CD4-positive, alpha-beta T cell (primary cell): ENCODE results near the gene TMEM33. TPM values are rescaled to one million over a fixed set of nuclear protein-coding genes. Genes with fewer than 3 reads are reported as not detected.

Experiments used
- ATAC-seq: fragments of 200-7000 bp; cut with Tn5 transposase; one replicate; pipeline ENCODE4 v1.10.0; 2022; ENCODE audit warnings: mild to moderate bottlenecking; ENCODE audit not compliant: poor library complexity
- CTCF ChIA-PET: fragments of 350-600 bp; sonication (Branson Sonifier 250); formaldehyde crosslinking; loops from one replicate; lab custom pipeline; 2021; ENCODE audit warnings: antibody characterized with exemption, inconsistent platforms; lab: Charles Lee
- POLR2A ChIA-PET: fragments of 350-600 bp; sonication (Branson Sonifier 250); formaldehyde crosslinking; loops from one replicate; lab custom pipeline; 2021; ENCODE audit warnings: antibody characterized with exemption, inconsistent platforms; lab: Charles Lee
- DNase-seq, 14 experiments: peaks; one replicate each; pipeline ENCODE4 v3.0.0-alpha.2; 2013 to 2020; ENCODE audit warnings: mixed read lengths in 2 of 14
- H3K27ac ChIP-seq, 2 donors: one replicate each; pipeline versions ENCODE4 v1.5.1 to v1.7.0; 2013; ENCODE audit warnings: low read length in 2 of 2, low read depth in 1 of 2, mild to moderate bottlenecking in 1 of 2
- H3K27me3 ChIP-seq, 2 experiments: 1 replicate in 1 of 2; 2 replicates in 1 of 2; pipeline versions ENCODE4 v1.6.1 to v1.7.0; 2013; ENCODE audit warnings: low read length in 2 of 2, control low read depth in 1 of 2, mild to moderate bottlenecking in 1 of 2, moderate library complexity in 1 of 2; ENCODE audit not compliant: insufficient read depth in 2 of 2, control insufficient read depth in 1 of 2
- H3K36me3 ChIP-seq: one replicate; pipeline ENCODE4 v1.6.1; 2013; ENCODE audit warnings: low read length, control low read depth; ENCODE audit not compliant: insufficient read depth
- H3K4me1 ChIP-seq: one replicate; pipeline ENCODE4 v1.6.1; 2013; ENCODE audit warnings: low read length, control low read depth; ENCODE audit not compliant: insufficient read depth
- H3K4me3 ChIP-seq: one replicate; pipeline ENCODE4 v1.5.1; 2013; ENCODE audit warnings: mild to moderate bottlenecking, low read length, moderate library complexity
- H3K9me3 ChIP-seq, 2 experiments: 1 replicate in 1 of 2; 2 replicates in 1 of 2; pipeline versions ENCODE4 v1.6.1 to v1.7.0; 2013; ENCODE audit warnings: low read length in 2 of 2, mild to moderate bottlenecking in 2 of 2, control low read depth in 1 of 2, moderate library complexity in 1 of 2; ENCODE audit not compliant: control insufficient read depth in 1 of 2, insufficient read depth in 1 of 2
- H3K27ac Mint-ChIP-seq: one replicate; pipeline ENCODE4 v1.8.0; 2020; ENCODE audit warnings: mixed read lengths
- H3K27me3 Mint-ChIP-seq: one replicate; pipeline ENCODE4 v1.8.0; 2021; ENCODE audit warnings: mixed read lengths
- H3K36me3 Mint-ChIP-seq: one replicate; pipeline ENCODE4 v1.8.0; 2021; ENCODE audit warnings: low read depth, mixed read lengths
- H3K4me1 Mint-ChIP-seq: one replicate; pipeline ENCODE4 v1.8.0; 2021; ENCODE audit warnings: low read depth, mixed read lengths
- H3K4me3 Mint-ChIP-seq: one replicate; pipeline ENCODE4 v1.8.0; 2020; ENCODE audit warnings: mild to moderate bottlenecking, mixed read lengths
- H3K9me3 Mint-ChIP-seq: one replicate; pipeline ENCODE4 v1.8.0; 2020; ENCODE audit warnings: mixed read lengths
- intact Hi-C, 2 experiments: fragments of 100-400 bp; cut with DNase I in 1 of 2; cut with micrococcal nuclease in 1 of 2; formaldehyde crosslinking; loops; one replicate each; pipeline versions ENCODE4 v1.15.1 to v1.9.0; 2023 to 2025; cut with DNase I, micrococcal nuclease
- total RNA-seq, 174 experiments: library from RNA in 2 of 174; stranded (reverse) in 2 of 174; gene quantifications; one replicate each; pipeline ENCODE4 v1.2.3 and lab custom pipeline; 2021 to 2026
- TF ChIP-seq, protein P1 (sequence below): fragments of 200-600 bp; IDR thresholded peaks from one replicate; pipeline ENCODE4 v1.8.0; 2022; ENCODE audit warnings: antibody characterized with exemption, mild to moderate bottlenecking

TMEM33 gene
- total RNA-seq, 2 experiments from 2014 or later, result 18.0 to 19.7 TPM

DNA sequence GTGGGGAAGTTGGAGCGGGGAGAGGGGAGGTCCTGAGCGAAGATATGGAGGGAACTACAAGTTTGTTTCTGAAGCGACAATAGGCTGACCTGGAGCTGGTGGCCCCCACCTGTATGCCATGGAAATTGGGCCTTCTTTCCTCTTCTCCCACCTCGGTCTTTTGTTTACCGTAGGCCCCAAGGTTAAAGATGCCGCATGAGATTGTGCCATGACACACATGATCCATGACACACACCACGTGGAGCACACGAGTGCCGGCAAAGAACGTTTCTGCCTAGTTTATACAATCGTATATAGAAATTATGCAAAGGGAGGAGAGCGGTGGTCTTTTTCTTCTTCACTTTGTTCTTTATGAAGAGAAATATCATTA, 408 bp downstream of the TMEM33 start:
- POLR2A ChIA-PET, result interaction anchor here (1.6 to 2.0 kb wide), 2 partner anchors 12 to 54 kb away, joined by 3 to 8 read pairs; partner anchors contain the start of gene SLC30A9
- intact Hi-C loops, result loop anchor here (1.0 to 10.0 kb wide), 3 partner anchors 55 to 719 kb away; partner anchors contain the start of genes SLC30A9 (in 2 of the 2) and ATP8A1 (in 1 of the 2)
- Mint-ChIP-seq H3K4me3 (peak overlapping the region; percentile 94), H3K27me3 (no peaks in the 10 kb centered on the region), H3K9me3 (no peaks in the 10 kb centered on the region), H3K4me1 (peaks cover 56% of the 10 kb centered on the region), H3K27ac (peak overlapping the region; percentile 86), H3K36me3 (peaks cover 42% of the 10 kb centered on the region)
- TF ChIP-seq, protein P1, sequence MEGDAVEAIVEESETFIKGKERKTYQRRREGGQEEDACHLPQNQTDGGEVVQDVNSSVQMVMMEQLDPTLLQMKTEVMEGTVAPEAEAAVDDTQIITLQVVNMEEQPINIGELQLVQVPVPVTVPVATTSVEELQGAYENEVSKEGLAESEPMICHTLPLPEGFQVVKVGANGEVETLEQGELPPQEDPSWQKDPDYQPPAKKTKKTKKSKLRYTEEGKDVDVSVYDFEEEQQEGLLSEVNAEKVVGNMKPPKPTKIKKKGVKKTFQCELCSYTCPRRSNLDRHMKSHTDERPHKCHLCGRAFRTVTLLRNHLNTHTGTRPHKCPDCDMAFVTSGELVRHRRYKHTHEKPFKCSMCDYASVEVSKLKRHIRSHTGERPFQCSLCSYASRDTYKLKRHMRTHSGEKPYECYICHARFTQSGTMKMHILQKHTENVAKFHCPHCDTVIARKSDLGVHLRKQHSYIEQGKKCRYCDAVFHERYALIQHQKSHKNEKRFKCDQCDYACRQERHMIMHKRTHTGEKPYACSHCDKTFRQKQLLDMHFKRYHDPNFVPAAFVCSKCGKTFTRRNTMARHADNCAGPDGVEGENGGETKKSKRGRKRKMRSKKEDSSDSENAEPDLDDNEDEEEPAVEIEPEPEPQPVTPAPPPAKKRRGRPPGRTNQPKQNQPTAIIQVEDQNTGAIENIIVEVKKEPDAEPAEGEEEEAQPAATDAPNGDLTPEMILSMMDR, result no peak
- H3K4me3 ChIP-seq, result peak overlapping the region; percentile 85
- DNase-seq (peak in 3 of 14 experiments; percentile 8 to 41 (median 34)), ATAC-seq (peak; percentile 17)
- CTCF ChIA-PET, result no interaction called here
- H3K27me3 ChIP-seq, result no peaks in the 10 kb centered on the region
- peaks cover 0 to 2% of the 10 kb centered on the region in 2 experiments for H3K9me3 ChIP-seq
- peaks cover 26% of the 10 kb centered on the region for H3K36me3 ChIP-seq
- H3K27ac ChIP-seq, result peak overlapping the region; percentile 51 to 76
- H3K4me1 ChIP-seq, result peaks cover 25% of the 10 kb centered on the region

DNA sequence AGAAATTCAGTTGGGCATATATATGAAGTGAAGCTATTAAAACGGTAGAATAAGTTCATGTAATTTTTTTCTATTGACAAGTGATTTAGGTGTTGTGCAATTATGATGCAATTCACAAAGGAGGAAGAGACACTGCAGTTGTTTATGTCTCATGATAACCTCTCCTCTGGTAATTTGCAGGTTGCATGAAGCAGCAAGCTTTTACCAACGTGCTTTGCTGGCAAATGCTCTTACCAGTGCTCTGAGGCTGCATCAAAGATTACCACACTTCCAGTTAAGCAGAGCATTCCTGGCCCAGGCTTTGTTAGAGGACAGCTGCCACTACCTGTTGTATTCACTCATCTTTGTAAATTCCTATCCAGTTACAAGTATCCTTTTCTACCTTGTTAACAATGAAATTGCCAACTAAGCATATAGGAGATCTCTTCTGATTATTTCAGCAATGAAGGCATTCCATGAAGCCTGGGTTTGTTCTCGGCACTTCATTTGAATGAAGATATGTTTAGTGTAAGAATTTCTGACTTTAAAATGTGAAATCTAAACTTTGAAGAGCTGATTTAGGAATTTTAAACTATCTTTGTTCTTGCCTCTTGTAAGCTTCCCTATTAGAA, 3.9 kb downstream of the TMEM33 start:
- Histone ChIP-seq H3K27ac (no peak overlapping the region), H3K4me3 (no peak overlapping the region), H3K9me3 (no peaks in the 10 kb centered on the region), H3K36me3 (peaks cover 41% of the 10 kb centered on the region), H3K4me1 (peaks cover 20% of the 10 kb centered on the region), H3K27me3 (no peaks in the 10 kb centered on the region)
- ChIA-PET POLR2A (no interaction called here), CTCF (no interaction called here)
- DNase-seq (peak in 2 of 14 experiments; percentile 20 to 26), ATAC-seq (no peak)
- TF ChIP-seq, protein P1, result no peak
- H3K4me3 Mint-ChIP-seq, result no peak overlapping the region
- H3K27ac Mint-ChIP-seq, result peak overlapping the region; percentile 33
- H3K9me3 Mint-ChIP-seq, result no peaks in the 10 kb centered on the region
- intact Hi-C loops, result loop anchor here in 1 of 2 experiments (10.0 kb wide), 1 partner anchor 716 kb away; the partner anchor contains the start of gene ATP8A1
- H3K4me1 Mint-ChIP-seq, result peaks cover 71% of the 10 kb centered on the region
- peaks cover 72% of the 10 kb centered on the region for H3K36me3 Mint-ChIP-seq
- H3K27me3 Mint-ChIP-seq, result no peaks in the 10 kb centered on the region

DNA sequence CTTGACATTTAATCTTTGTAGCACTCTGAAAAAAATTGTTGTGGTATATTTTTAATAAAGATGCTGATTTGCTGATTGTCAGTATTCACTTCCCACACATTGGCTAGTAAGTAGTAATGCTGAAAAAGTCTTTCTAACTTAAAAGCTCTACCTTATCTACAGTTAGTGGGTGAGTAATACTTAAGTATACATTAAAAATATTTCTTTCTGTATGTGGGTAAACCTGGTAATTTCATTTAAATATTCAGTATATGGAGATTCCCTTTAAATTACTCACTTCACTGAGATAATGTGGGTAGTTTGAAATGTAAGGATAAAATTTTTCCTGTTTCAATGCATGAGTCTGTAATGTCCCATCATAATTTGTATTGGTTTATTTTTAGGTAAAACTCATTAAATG, 5.6 kb downstream of the TMEM33 start:
- H3K9me3 Mint-ChIP-seq, result no peaks in the 10 kb centered on the region

More for the DNA sequence above, 5.6 kb downstream of the TMEM33 start:
- peaks cover 52% of the 10 kb centered on the region for H3K36me3 ChIP-seq
- intact Hi-C loops, result no loop called here
- Mint-ChIP-seq H3K27me3 (no peaks in the 10 kb centered on the region), H3K4me1 (peaks cover 59% of the 10 kb centered on the region), H3K27ac (no peak overlapping the region), H3K36me3 (peaks cover 75% of the 10 kb centered on the region), H3K4me3 (no peak overlapping the region)
- no peak overlapping the region for H3K4me3 ChIP-seq
- POLR2A ChIA-PET, result no interaction called here
- H3K9me3 ChIP-seq, result no peaks in the 10 kb centered on the region
- no peak for ATAC-seq
- TF ChIP-seq, protein P1, result no peak
- H3K27me3 ChIP-seq, result no peaks in the 10 kb centered on the region
- CTCF ChIA-PET, result no interaction called here
- H3K4me1 ChIP-seq, result peaks cover 8% of the 10 kb centered on the region
- no peak for DNase-seq
- H3K27ac ChIP-seq, result no peak overlapping the region
